ENCODE measurements around the gene FOXK1.

FOXK1 gene

GRCh38 chr7:4745265-4745919 is 63.3 kb downstream of the FOXK1 start:
- DNase-seq (ENCODE audit: low read depth), result no peak

GRCh38 chr7:4745971-4746919 is 64.2 kb downstream of the FOXK1 start:
- peak; percentile 25 for DNase-seq (ENCODE audit: low read depth)

GRCh38 chr7:4747013-4747412 is 64.9 kb downstream of the FOXK1 start:
- DNase-seq (ENCODE audit: low read depth), result no peak

GRCh38 chr7:4747746-4748145 is 65.7 kb downstream of the FOXK1 start:
- DNase-seq (ENCODE audit: low read depth), result no peak

- no peak for DNase-seq (ENCODE audit: low read depth)
These were observed 66.2 kb downstream of the FOXK1 start for GRCh38 chr7:4748231-4748681.

- DNase-seq (ENCODE audit: low read depth), result no peak
These were observed 67.3 kb downstream of the FOXK1 start for GRCh38 chr7:4749363-4749762.

- DNase-seq (ENCODE audit: low read depth), result no peak
These were observed 67.7 kb downstream of the FOXK1 start for GRCh38 chr7:4749798-4750197.

GRCh38 chr7:4751398-4751947 is 69.4 kb downstream of the FOXK1 start:
- DNase-seq (ENCODE audit: low read depth), result no peak

- peak; percentile 78 for DNase-seq (ENCODE audit: low read depth)
These were observed 71.7 kb downstream of the FOXK1 start for GRCh38 chr7:4753598-4754432.

- DNase-seq (ENCODE audit: low read depth), result no peak
These were observed 72.4 kb downstream of the FOXK1 start for GRCh38 chr7:4754433-4755010.

- DNase-seq (ENCODE audit: low read depth), result no peak
These were observed 73.0 kb downstream of the FOXK1 start for GRCh38 chr7:4755045-4755444.

- no peak for DNase-seq (ENCODE audit: low read depth)
These were observed 76.0 kb downstream of the FOXK1 start for GRCh38 chr7:4758111-4758510.

- DNase-seq (ENCODE audit: low read depth), result no peak
These were observed 76.7 kb downstream of the FOXK1 start for GRCh38 chr7:4758791-4759190.

GRCh38 chr7:4759211-4759610 is 77.1 kb downstream of the FOXK1 start:
- no peak for DNase-seq (ENCODE audit: low read depth)

GRCh38 chr7:4760952-4761351 is 78.9 kb downstream of the FOXK1 start:
- DNase-seq (ENCODE audit: low read depth), result no peak

GRCh38 chr7:4762121-4763055 is 80.3 kb downstream of the FOXK1 start:
- DNase-seq (ENCODE audit: low read depth), result no peak

GRCh38 chr7:4763091-4763793 is 81.1 kb downstream of the FOXK1 start:
- no peak for DNase-seq (ENCODE audit: low read depth)

- DNase-seq (ENCODE audit: low read depth), result no peak
These were observed 81.7 kb downstream of the FOXK1 start for GRCh38 chr7:4763794-4764185.

- no peak for DNase-seq (ENCODE audit: low read depth)
These were observed 82.4 kb downstream of the FOXK1 start for GRCh38 chr7:4764402-4765007.
